Endodermal cell (in vitro differentiated cells): Measurements from ENCODE around the gene OGDH. TPM values are rescaled to one million over a fixed set of nuclear protein-coding genes. Genes with fewer than 3 reads are reported as not detected.

Experiments used
- DNase-seq: peaks from one replicate; pipeline ENCODE4 v3.0.0-alpha.2; 2017
- H3K27ac ChIP-seq: 2 replicates; pipeline ENCODE4 v1.5.1; 2013; ENCODE audit warnings: mild to moderate bottlenecking, low read depth, low read length, moderate library complexity
- H3K27me3 ChIP-seq: 2 replicates; pipeline ENCODE4 v1.6.1; 2013; ENCODE audit warnings: mild to moderate bottlenecking, low read length, moderate library complexity; ENCODE audit not compliant: insufficient read depth, control insufficient read depth, poor library complexity, severe bottlenecking
- H3K36me3 ChIP-seq: 2 replicates; pipeline ENCODE4 v1.7.0; 2013; ENCODE audit warnings: mild to moderate bottlenecking, low read length, moderate library complexity; ENCODE audit not compliant: control insufficient read depth, insufficient read depth
- H3K4me1 ChIP-seq: one replicate; pipeline ENCODE4 v1.7.0; 2013; ENCODE audit warnings: low read length; ENCODE audit not compliant: control insufficient read depth, insufficient read depth
- H3K4me3 ChIP-seq: 2 replicates; pipeline ENCODE4 v1.5.1; 2013; ENCODE audit warnings: mild to moderate bottlenecking, low read length, moderate library complexity
- H3K9ac ChIP-seq: 2 replicates; pipeline ENCODE4 v1.6.1; 2013; ENCODE audit warnings: mild to moderate bottlenecking, low read length, moderate library complexity; ENCODE audit not compliant: poor library complexity, severe bottlenecking; ENCODE audit errors: extremely low read depth
- H3K9me3 ChIP-seq: 2 replicates; pipeline ENCODE4 v1.6.1; 2013; ENCODE audit warnings: mild to moderate bottlenecking, low read length, moderate library complexity; ENCODE audit not compliant: control insufficient read depth
- H3K27ac Mint-ChIP-seq: 2 replicates; pipeline ENCODE4 v1.8.0; 2020; ENCODE audit warnings: mixed read lengths
- H3K27me3 Mint-ChIP-seq: 2 replicates; pipeline ENCODE4 v1.8.0; 2021; ENCODE audit warnings: mild to moderate bottlenecking, mixed read lengths; ENCODE audit not compliant: insufficient read depth
- H3K36me3 Mint-ChIP-seq: 2 replicates; pipeline ENCODE4 v1.8.0; 2020; ENCODE audit warnings: low read depth, mixed read lengths
- H3K4me1 Mint-ChIP-seq: 2 replicates; pipeline ENCODE4 v1.8.0; 2020; ENCODE audit warnings: mixed read lengths
- H3K4me3 Mint-ChIP-seq: 2 replicates; pipeline ENCODE4 v1.8.0; 2020; ENCODE audit warnings: mild to moderate bottlenecking, moderate library complexity, mixed read lengths
- H3K9me3 Mint-ChIP-seq: 2 replicates; pipeline ENCODE4 v1.8.0; 2020; ENCODE audit warnings: mild to moderate bottlenecking, mixed read lengths
- CTCF ChIP-seq: fragments of 200-600 bp; sonication (generic); conservative IDR thresholded peaks from 2 replicates; pipeline ENCODE4 v1.5.0; 2021; ENCODE audit warnings: antibody characterized with exemption, mild to moderate bottlenecking
- WGBS, 2 experiments: methylation state at CpG; one replicate each; pipeline versions ENCODE4 v1.1.5 to v1.1.7; 2013; ENCODE audit warnings: missing lambda C conversion rate in 2 of 2, mixed read lengths in 1 of 2; ENCODE audit not compliant: insufficient coverage in 1 of 2, insufficient read length in 1 of 2; 5-methylcytosine and 5-hydroxymethylcytosine counted together
- total RNA-seq, 2 donors: library from RNA; stranded (reverse); fragmentation: NEBNext Ultra II Directional in 1 of 2; extraction: Animal tissue kit (Norgen Biotek cat#: 25700) in 1 of 2; gene quantifications; 2 replicates in 1 of 2; 3 replicates in 1 of 2; pipeline ENCODE4 v1.2.1, GENCODE V29; 2021

Gene OGDH
- total RNA-seq, 2 donors from 2014 or later, result 82.5 to 96.0 TPM

- H3K4me3 Mint-ChIP-seq, result peak within 1 kb of the TSS; percentile 94
Measured at GRCh38 chr7:44573464-44574286, 32.8 kb upstream of the OGDH start, which contains the start of gene DDX56. Gene DDX56, minus strand, starts transcription at chr7:44573908. Its CDS starts 13 bp downstream, at chr7:44573895.

GRCh38 chr7:44574287-44574872 is 32.0 kb upstream of the OGDH start:
- TF ChIP-seq CTCF, result no peak
- H3K9me3 Mint-ChIP-seq, result no peaks in the 10 kb centered on the region
- no peaks in the 10 kb centered on the region for H3K27me3 Mint-ChIP-seq
- H3K9ac ChIP-seq, result peak overlapping the region; percentile 80
- peak overlapping the region; percentile 64 for H3K27ac ChIP-seq
- no peak for DNase-seq
- 10 to 39% methylated on average over 5 to 14 of the region's 18 CpGs for WGBS, 2 experiments
- peak overlapping the region; percentile 88 for H3K4me3 ChIP-seq
- peak overlapping the region; percentile 96 for H3K27ac Mint-ChIP-seq
- H3K4me1 Mint-ChIP-seq, result peaks cover 17% of the 10 kb centered on the region
- H3K4me3 Mint-ChIP-seq, result peak overlapping the region; percentile 94
- no peaks in the 10 kb centered on the region for H3K27me3 ChIP-seq
- H3K9me3 ChIP-seq, result no peaks in the 10 kb centered on the region
- H3K36me3 ChIP-seq, result peaks cover 55% of the 10 kb centered on the region
- peaks cover 57% of the 10 kb centered on the region for H3K36me3 Mint-ChIP-seq
- peaks cover 6% of the 10 kb centered on the region for H3K4me1 ChIP-seq

More at GRCh38 chr7:44573464-44574286, 32.8 kb upstream of the OGDH start, which contains the start of gene DDX56:
- DNase-seq, result peak; percentile 98
- TF ChIP-seq CTCF, result no peak
- WGBS, 2 experiments, result 2% methylated on average over 32 to 74 of the region's 74 CpGs
- Mint-ChIP-seq H3K27ac (peak within 1 kb of the TSS; percentile 96), H3K9me3 (no peaks in the 10 kb centered on the region), H3K4me1 (peaks cover 17% of the 10 kb centered on the region), H3K36me3 (peaks cover 56% of the 10 kb centered on the region), H3K27me3 (no peaks in the 10 kb centered on the region)
- H3K27ac ChIP-seq, result peak within 1 kb of the TSS; percentile 64
- H3K27me3 ChIP-seq, result no peaks in the 10 kb centered on the region
- peak within 1 kb of the TSS; percentile 88 for H3K4me3 ChIP-seq
- peaks cover 6% of the 10 kb centered on the region for H3K4me1 ChIP-seq
- peaks cover 56% of the 10 kb centered on the region for H3K36me3 ChIP-seq
- H3K9ac ChIP-seq, result peak within 1 kb of the TSS; percentile 80
- no peaks in the 10 kb centered on the region for H3K9me3 ChIP-seq

GRCh38 chr7:44575054-44575453 is 31.4 kb upstream of the OGDH start:
- H3K9ac ChIP-seq, result no peak overlapping the region
- no peak for TF ChIP-seq CTCF
- no peaks in the 10 kb centered on the region for H3K9me3 Mint-ChIP-seq
- peaks cover 17% of the 10 kb centered on the region for H3K4me1 Mint-ChIP-seq
- H3K27me3 Mint-ChIP-seq, result no peaks in the 10 kb centered on the region
- peaks cover 55% of the 10 kb centered on the region for H3K36me3 ChIP-seq
- peak overlapping the region; percentile 66 for H3K27ac Mint-ChIP-seq
- H3K9me3 ChIP-seq, result no peaks in the 10 kb centered on the region
- peak overlapping the region; percentile 88 for H3K4me3 ChIP-seq
- H3K4me3 Mint-ChIP-seq, result peak overlapping the region; percentile 94
- peaks cover 6% of the 10 kb centered on the region for H3K4me1 ChIP-seq
- H3K36me3 Mint-ChIP-seq, result peaks cover 57% of the 10 kb centered on the region
- no peaks in the 10 kb centered on the region for H3K27me3 ChIP-seq
- no peak overlapping the region for H3K27ac ChIP-seq
- DNase-seq, result no peak
